Smooth muscle cell (in vitro differentiated cells): Measurements from ENCODE around the gene SH2D3A. TPM values are rescaled to one million over a fixed set of nuclear protein-coding genes. Genes with fewer than 3 reads are reported as not detected.

Experiments used
- DNase-seq: peaks from one replicate; lab custom pipeline; 2025; ENCODE audit not compliant: unreplicated experiment; lab: John Stamatoyannopoulos, UW
- H2AFZ ChIP-seq: fragments of 200-600 bp; sonication (generic); 2 replicates; pipeline ENCODE4 v1.6.0; 2016; ENCODE audit warnings: antibody characterized with exemption, low read depth, mild to moderate bottlenecking
- H3F3A ChIP-seq: fragments of 200-600 bp; sonication (generic); 2 replicates; pipeline ENCODE4 v1.6.0; 2017; ENCODE audit warnings: antibody characterized with exemption, low read depth
- H3K27ac ChIP-seq: fragments of 200-600 bp; sonication (generic); 2 replicates; pipeline ENCODE4 v1.5.1; 2016; ENCODE audit warnings: low read depth, mild to moderate bottlenecking
- H3K27me3 ChIP-seq: fragments of 200-600 bp; sonication (generic); 2 replicates; pipeline ENCODE4 v1.6.1; 2016; ENCODE audit warnings: low read depth, mild to moderate bottlenecking
- H3K36me3 ChIP-seq: fragments of 200-600 bp; sonication (generic); 2 replicates; pipeline ENCODE4 v1.5.1; 2016; ENCODE audit warnings: low read depth
- H3K4me1 ChIP-seq: fragments of 200-600 bp; sonication (generic); 2 replicates; pipeline ENCODE4 v1.5.1; 2016; ENCODE audit warnings: low read depth
- H3K4me2 ChIP-seq: fragments of 200-600 bp; sonication (generic); 2 replicates; pipeline ENCODE4 v1.6.0; 2016; ENCODE audit warnings: mild to moderate bottlenecking
- H3K4me3 ChIP-seq: fragments of 200-600 bp; sonication (generic); 2 replicates; pipeline ENCODE4 v1.5.1; 2016; ENCODE audit warnings: mild to moderate bottlenecking
- H3K79me2 ChIP-seq: fragments of 200-600 bp; sonication (generic); 2 replicates; pipeline ENCODE4 v1.6.0; 2016; ENCODE audit warnings: low read depth, mild to moderate bottlenecking
- H3K9ac ChIP-seq: fragments of 200-600 bp; sonication (generic); 2 replicates; pipeline ENCODE4 v1.6.0; 2016; ENCODE audit warnings: low read depth
- H3K9me3 ChIP-seq: fragments of 200-600 bp; sonication (generic); replicated peaks from 2 replicates; pipeline ENCODE4 v1.5.1; 2016; ENCODE audit warnings: low read depth
- H4K20me1 ChIP-seq: fragments of 200-600 bp; sonication (generic); 2 replicates; pipeline ENCODE4 v1.6.0; 2016; ENCODE audit warnings: low read depth
- WGBS: methylation state at CpG from one replicate; pipeline ENCODE4 v1.1.7; 2016; ENCODE audit warnings: low lambda C conversion rate; 5-methylcytosine and 5-hydroxymethylcytosine counted together
- polyA plus RNA-seq: library from polyadenylated mRNA; unstranded; fragments of >200 nt; fragmentation: Nextera tagmentation; extraction: Ambion mirVana; gene quantifications from 2 replicates; pipeline ENCODE4 v1.2.1, GENCODE V29; 2016
- total RNA-seq: library from RNA; depleted of rRNA; stranded (reverse); fragments of >200 nt; gene quantifications from 2 replicates; pipeline ENCODE4 v1.2.3, GENCODE V29; 2014
- TF ChIP-seq, protein P1 (sequence below): fragments of 200-600 bp; sonication (generic); IDR thresholded peaks from 2 replicates; pipeline ENCODE4 v1.5.1; 2017; ENCODE audit warnings: borderline replicate concordance, mild to moderate bottlenecking, antibody characterized with exemption; ENCODE audit not compliant: insufficient read depth, poor library complexity, severe bottlenecking

Gene SH2D3A
- total and polyA plus RNA-seq, 2 experiments from 2014 or later, result 6.2 to 9.3 TPM

GRCh38 chr19:6787393-6787792 is 20.2 kb upstream of the SH2D3A start:
- Histone ChIP-seq H3K79me2 (no peaks in the 10 kb centered on the region), H3K9me3 (no peaks in the 10 kb centered on the region), H3K27me3 (no peaks in the 10 kb centered on the region), H4K20me1 (no peaks in the 10 kb centered on the region), H3F3A (no peaks in the 10 kb centered on the region), H3K4me2 (no peak overlapping the region), H3K27ac (no peak overlapping the region), H3K4me1 (no peaks in the 10 kb centered on the region), H3K36me3 (no peaks in the 10 kb centered on the region), H3K9ac (no peak overlapping the region), H3K4me3 (no peak overlapping the region), H2AFZ (no peak overlapping the region)
- TF ChIP-seq, protein P1, sequence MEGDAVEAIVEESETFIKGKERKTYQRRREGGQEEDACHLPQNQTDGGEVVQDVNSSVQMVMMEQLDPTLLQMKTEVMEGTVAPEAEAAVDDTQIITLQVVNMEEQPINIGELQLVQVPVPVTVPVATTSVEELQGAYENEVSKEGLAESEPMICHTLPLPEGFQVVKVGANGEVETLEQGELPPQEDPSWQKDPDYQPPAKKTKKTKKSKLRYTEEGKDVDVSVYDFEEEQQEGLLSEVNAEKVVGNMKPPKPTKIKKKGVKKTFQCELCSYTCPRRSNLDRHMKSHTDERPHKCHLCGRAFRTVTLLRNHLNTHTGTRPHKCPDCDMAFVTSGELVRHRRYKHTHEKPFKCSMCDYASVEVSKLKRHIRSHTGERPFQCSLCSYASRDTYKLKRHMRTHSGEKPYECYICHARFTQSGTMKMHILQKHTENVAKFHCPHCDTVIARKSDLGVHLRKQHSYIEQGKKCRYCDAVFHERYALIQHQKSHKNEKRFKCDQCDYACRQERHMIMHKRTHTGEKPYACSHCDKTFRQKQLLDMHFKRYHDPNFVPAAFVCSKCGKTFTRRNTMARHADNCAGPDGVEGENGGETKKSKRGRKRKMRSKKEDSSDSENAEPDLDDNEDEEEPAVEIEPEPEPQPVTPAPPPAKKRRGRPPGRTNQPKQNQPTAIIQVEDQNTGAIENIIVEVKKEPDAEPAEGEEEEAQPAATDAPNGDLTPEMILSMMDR, result no peak
- no peak for DNase-seq
- WGBS, result 80% methylated on average over 4 of the region's 4 CpGs

- no peak overlapping the region for H3K4me2 ChIP-seq
- TF ChIP-seq, protein P1, result no peak
- H3F3A ChIP-seq, result no peaks in the 10 kb centered on the region
- no peak overlapping the region for H3K4me3 ChIP-seq
- WGBS, result 80% methylated on average over 4 of the region's 4 CpGs
- no peak overlapping the region for H3K27ac ChIP-seq
- H3K27me3 ChIP-seq, result no peaks in the 10 kb centered on the region
- H2AFZ ChIP-seq, result no peak overlapping the region
- no peak overlapping the region for H3K9ac ChIP-seq
- no peaks in the 10 kb centered on the region for H3K79me2 ChIP-seq
- H3K9me3 ChIP-seq, result no peaks in the 10 kb centered on the region
- no peaks in the 10 kb centered on the region for H4K20me1 ChIP-seq
- no peaks in the 10 kb centered on the region for H3K4me1 ChIP-seq
- no peaks in the 10 kb centered on the region for H3K36me3 ChIP-seq
- DNase-seq, result no peak
Measured at GRCh38 chr19:6779206-6779605, 12.0 kb upstream of the SH2D3A start.

DNA sequence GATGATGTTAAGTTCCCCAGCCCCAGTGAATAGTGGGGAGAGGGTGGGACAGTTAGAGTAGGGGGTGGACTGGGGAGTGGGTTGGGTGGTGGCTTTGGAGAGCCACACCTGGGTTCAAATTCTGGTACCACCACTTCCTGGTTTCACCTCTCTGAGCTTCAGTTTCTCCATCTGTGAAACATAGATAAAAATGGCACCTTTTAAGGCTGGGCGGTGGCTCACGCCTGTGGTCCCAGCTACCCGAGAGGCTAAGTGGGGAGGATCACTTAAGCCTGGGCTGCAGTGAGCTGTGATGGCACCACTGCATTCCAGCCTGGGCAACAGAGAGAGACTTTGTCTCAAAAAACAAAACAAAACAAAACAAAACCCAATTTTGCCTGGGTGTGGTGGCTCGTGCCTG is 11.2 kb upstream of the SH2D3A start:
- H2AFZ ChIP-seq, result no peak overlapping the region
- TF ChIP-seq, protein P1, result no peak
- no peaks in the 10 kb centered on the region for H3K79me2 ChIP-seq
- H3K27me3 ChIP-seq, result no peaks in the 10 kb centered on the region
- no peaks in the 10 kb centered on the region for H3K9me3 ChIP-seq
- no peak overlapping the region for H3K4me3 ChIP-seq
- no peaks in the 10 kb centered on the region for H3K36me3 ChIP-seq
- H3F3A ChIP-seq, result no peaks in the 10 kb centered on the region
- no peak overlapping the region for H3K9ac ChIP-seq
- H3K27ac ChIP-seq, result no peak overlapping the region
- 89% methylated on average over 4 of the region's 4 CpGs for WGBS
- H3K4me2 ChIP-seq, result no peak overlapping the region
- no peaks in the 10 kb centered on the region for H4K20me1 ChIP-seq
- H3K4me1 ChIP-seq, result no peaks in the 10 kb centered on the region
- DNase-seq, result no peak

- Histone ChIP-seq H2AFZ (no peak overlapping the region), H3K27ac (no peak overlapping the region), H3K9me3 (no peaks in the 10 kb centered on the region), H3K4me3 (no peak overlapping the region), H4K20me1 (no peaks in the 10 kb centered on the region), H3F3A (no peaks in the 10 kb centered on the region), H3K4me2 (no peak overlapping the region), H3K79me2 (no peaks in the 10 kb centered on the region), H3K9ac (no peak overlapping the region), H3K27me3 (no peaks in the 10 kb centered on the region), H3K4me1 (no peaks in the 10 kb centered on the region), H3K36me3 (no peaks in the 10 kb centered on the region)
- DNase-seq, result no peak
- TF ChIP-seq, protein P1, result no peak
- 73% methylated on average over 2 of the region's 2 CpGs for WGBS
Measured at GRCh38 chr19:6777434-6777833, 10.2 kb upstream of the SH2D3A start.
